Stimulated activated CD8-positive, alpha-beta memory T cell treated with anti-CD3 and anti-CD28 coated beads, Interleukin-7, amount 100 ng/mL, for 4 hours (primary cell): ENCODE data around the gene IP6K1.
"Not testable (repeated sequence)": the region's sequence is repeated elsewhere in the genome, so short reads cannot be mapped to it uniquely, and the experiment has no call there.

ENCODE experiments used
- DNase-seq, 2 donors: peaks; one replicate each; pipeline ENCODE4 v3.0.0-alpha.2; 2020; ENCODE audit warnings: low read depth in 2 of 2

Gene IP6K1

GRCh38 chr3:49794431-49794830, 8.1 kb upstream of the IP6K1 start:
- DNase-seq: no peak

DNA sequence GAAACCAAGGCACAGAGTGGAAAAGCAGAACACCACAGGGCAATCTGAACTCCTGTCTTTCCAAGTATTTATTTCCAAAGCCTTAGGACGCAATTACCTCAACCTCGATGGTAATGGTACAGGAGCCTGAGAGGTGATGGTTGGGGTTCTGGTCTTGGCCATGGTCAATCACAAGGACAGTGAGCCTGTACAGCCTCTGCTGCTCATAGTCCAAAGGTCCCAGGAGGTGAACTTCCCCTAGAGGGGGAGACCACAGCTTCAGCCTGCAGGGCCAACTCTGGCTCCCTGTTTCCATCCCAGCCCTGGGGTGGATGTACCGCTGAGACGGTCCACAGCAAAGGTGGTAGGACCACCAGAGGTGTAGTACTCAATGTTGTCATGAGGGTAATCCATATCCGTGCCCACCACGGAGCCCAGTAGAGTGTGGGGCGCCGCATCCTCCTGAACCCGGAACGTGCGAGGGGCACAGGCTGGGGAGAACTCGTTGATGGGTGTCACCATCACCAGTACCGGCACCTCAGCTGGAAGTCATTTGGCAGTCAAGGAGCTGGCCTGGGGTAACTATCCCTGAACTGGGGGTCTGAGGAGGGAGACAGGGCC, 7.2 kb upstream of the IP6K1 start:
- DNase-seq: no peak

- DNase-seq: no peak
Measured at GRCh38 chr3:49792371-49793150, 6.2 kb upstream of the IP6K1 start.

DNA sequence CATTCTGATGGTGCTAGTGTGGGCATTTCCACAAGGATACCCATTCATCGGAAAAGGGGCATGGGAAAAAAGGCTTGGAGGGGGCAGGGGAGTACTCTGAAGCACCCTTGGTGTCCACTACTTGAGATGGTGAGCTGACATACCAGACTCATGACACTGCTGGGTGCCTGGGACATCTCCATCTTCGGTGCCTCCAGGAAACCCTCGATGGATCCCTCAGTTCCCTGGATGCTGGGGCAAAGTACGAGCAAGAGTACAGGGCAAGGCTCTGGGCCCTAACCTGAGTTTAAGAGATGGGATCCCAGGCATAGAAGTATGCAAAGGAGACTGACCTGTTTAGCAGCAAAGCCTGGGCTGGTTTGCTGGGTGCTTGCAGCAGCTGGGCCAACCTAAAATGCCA, 5.2 kb upstream of the IP6K1 start:
- no peak for DNase-seq

GRCh38 chr3:49790626-49791411, 4.5 kb upstream of the IP6K1 start:
- no peak for DNase-seq

GRCh38 chr3:49788056-49788455, 1.7 kb upstream of the IP6K1 start:
- no peak for DNase-seq

DNA sequence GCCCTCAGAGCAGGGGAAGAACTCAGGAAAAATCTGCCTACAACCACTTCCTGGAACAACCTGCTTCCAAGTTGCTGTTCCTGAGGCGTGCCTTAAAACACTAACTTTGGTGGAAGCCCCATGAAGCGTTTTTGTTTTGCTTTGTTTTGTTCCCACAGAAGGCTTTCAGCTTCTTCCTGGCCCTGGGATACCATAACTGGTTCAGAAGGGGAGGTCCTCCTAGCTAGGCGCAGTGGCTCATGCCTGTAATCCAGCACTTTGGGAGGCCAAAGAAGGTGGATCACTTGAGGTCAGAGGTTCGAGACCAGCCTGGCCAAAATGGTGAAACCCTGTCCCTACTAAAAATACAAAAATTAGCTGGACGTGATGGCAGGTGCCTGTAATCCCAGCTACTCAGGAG, 1.2 kb upstream of the IP6K1 start:
- DNase-seq: no peak

GRCh38 chr3:49787182-49787464, 781 bp upstream of the IP6K1 start:
- no peak for DNase-seq

GRCh38 chr3:49785565-49786356, 581 bp downstream of the IP6K1 start:
- peak in 1 of 2 donors; percentile 33 for DNase-seq

DNA sequence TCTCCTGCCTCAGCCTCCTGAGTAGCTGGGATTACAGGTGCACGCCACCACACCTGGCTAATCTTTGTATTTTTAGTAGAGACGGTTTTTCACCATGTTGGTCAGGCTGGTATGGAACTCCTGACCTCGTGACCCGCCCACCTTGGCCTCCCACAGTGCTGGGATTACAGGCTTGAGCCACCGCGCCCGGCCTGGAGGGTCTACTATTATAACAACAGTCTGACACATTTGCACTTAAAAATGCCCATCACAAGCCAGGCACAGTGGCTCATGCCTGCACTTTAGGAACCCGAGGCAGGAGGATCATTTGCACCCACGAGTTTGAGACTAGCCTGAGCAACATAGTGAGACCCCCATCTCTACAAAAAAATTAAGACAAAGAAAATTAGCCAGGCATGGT, 4.1 kb downstream of the IP6K1 start:
- not testable (repeated sequence) for DNase-seq

DNA sequence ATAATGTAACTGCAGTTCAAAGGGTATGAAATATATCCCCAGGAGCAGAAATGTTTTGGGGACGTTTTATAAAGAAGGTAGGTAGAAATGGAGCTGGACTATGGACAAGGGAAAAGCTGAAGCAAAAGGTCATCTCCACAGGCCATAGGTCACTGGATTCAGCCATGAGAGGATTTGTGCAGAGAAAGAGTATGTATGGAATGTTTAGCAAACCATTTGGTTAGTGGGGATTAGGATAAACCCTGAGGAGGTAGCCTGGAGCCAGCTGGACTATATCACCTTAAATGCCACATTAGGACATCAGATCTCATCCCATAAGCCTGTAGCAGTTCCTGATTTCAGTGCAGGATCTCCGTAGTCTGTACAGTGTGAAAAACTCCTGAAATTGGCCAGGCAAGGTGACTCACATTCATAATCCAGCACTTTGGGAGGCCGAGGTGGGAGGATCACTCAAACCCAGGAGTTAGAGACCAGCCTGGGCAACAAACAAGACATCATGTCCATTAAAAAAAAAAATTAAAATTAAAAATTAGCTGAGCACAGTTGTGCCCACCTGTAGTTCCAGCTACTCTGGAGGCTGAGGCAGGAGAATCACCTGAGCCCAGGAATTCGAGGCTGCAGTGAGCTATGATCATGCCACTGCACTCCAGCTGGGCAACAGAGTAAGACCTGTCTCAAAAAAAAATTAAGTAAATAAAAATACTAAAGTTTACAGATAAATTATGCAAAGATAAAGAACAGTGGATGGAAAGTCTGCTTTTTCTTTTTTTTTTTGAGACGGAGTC, 4.7 kb downstream of the IP6K1 start:
- no peak for DNase-seq

- DNase-seq: not testable (repeated sequence)
Measured at GRCh38 chr3:49780975-49781365, 5.4 kb downstream of the IP6K1 start.

- DNase-seq: no peak
Measured at GRCh38 chr3:49780080-49780974, 6.0 kb downstream of the IP6K1 start.

DNA sequence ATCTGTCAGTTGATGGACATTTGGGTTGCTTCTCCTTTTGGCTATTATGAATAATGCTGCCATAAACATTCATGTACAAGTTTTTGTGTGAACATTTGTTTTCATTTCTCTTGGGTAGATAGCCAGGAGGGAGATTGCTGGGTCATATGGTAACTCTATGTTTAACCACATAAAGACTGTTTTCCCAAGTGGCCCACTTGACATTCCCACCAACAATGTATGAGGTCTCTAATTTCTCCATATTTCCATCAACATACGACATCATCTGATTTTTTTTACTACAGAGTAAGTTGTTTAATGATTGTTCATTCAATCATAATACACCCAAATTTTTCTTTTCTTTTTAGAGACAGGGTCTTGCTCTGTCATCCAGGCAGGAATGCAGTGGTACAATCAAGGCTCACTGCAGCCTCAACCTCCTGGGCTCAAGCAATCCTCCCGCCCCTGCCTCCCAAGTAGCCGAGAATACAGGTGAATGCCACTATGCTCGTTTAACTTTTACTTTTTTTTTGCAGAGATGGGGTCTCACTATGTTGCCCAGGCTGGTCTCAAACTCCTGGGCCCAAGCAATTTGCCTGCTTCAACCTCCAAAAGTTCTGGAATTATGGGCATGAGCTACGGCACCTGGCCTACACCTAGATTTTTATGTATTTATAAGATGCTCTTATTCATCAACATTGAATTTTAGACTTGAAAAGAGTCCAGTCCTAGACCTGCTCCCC, 6.8 kb downstream of the IP6K1 start:
- DNase-seq: no peak

DNA sequence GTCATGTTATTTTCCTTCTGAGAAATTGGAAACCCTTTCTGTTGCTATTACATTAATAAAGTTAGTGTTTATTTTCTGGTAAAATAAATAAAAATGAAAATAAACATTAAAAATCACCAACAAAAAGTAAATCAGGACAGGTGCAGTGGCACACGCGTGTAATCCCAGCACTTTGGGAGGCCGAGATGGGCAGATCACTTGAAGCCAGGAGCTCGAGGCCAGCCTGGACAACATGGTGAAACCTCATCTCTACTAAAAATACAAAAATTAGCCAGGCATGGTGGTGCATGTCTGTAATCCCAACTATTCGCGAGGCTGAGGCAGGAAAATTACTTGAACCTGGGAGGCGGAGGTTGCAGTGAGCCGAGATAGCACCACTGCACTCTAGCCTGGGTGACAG, 10.2 kb downstream of the IP6K1 start:
- DNase-seq: not testable (repeated sequence)

DNA sequence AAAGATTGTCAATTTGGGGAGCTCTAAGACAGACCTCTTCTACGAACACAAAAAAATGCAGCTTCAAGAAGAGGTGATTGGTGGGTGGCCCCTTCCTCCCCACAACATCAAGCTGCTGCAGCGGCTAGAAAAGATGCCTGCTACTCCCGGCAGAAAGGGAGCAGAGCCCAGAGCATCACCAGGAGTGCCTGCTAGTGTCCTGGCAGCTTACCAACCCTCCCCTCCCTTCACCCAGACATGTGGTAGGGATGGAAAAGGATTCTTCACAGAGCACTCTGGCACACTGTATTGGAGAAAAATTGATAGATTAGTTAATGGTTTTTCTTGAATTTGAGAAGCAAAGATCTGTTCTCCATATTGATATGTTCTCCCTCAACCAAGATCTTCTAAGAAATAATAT, 10.8 kb downstream of the IP6K1 start:
- DNase-seq: no peak

DNA sequence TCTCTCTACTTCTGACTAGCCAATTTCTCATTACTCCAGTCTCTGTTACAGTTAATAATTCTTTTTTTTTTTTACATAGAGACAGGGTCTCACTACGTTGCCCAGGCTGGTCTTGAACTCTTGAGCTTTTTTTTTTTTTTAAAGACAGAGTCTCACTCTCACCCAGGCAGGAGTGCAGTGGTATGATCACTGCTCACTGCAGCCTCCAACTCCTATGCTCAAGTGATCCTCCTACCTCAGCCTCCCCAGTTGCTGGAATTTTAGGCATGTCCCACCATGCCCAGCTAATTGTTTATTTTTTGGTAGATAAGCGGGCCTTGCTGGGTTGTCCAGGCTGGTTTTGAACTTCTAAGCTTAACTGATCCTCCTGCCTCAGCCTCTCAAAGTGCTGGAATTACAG, 13.6 kb downstream of the IP6K1 start:
- DNase-seq: no peak

GRCh38 chr3:49771340-49771938, 14.9 kb downstream of the IP6K1 start:
- no peak for DNase-seq

GRCh38 chr3:49769926-49770325, 16.4 kb downstream of the IP6K1 start:
- DNase-seq: no peak
